WI38 (cell line): ENCODE measurements around the gene NFIA.
"Not testable (repeated sequence)": the region's sequence is repeated elsewhere in the genome, so short reads cannot be mapped to it uniquely, and the experiment has no call there.

Experiments
- H3K4me3 ChIP-seq: 2 replicates; pipeline ENCODE4 v1.5.1; 2011; ENCODE audit warnings: low read depth, mild to moderate bottlenecking, control low read depth, low read length
- CTCF ChIP-seq: IDR thresholded peaks from 2 replicates; pipeline ENCODE4 v1.5.1; 2012; ENCODE audit warnings: low read depth, mild to moderate bottlenecking, control low read depth, low read length

NFIA gene

DNA sequence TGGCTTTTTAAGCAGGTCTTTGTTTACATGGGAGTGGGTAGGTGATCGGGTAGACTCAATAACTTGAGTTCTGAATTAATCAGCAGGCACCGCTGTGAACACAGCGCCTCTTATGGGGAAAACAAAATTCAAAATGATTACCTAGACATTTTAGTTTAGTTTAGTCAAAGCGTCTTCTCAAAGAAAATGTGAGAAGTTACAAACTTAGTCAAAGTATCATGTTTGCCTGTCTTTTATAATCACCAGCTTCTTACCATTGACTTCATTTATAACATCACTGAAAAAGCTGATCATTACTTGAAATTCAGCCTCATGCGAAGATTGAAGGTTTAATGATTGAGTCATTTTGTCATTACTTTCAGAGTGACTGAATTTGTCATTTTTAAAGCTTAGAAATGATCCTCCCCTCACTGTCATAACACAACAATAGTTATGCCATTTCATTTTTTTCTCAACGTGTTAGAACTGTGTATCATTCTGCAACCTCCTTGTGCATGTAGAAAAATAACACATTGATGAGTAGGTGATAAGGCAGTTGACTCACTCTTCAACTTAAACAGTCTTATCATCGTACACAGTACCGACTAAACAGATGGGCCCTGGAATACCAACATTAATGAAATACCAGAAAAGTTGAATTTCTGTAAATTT, 188.5 kb downstream of the NFIA start:
- TF ChIP-seq CTCF, result no peak
- no peak overlapping the region for H3K4me3 ChIP-seq

- H3K4me3 ChIP-seq, result no peak overlapping the region
- TF ChIP-seq CTCF, result no peak
These were observed 189.0 kb downstream of the NFIA start for GRCh38 chr1:61271412-61271789.

- TF ChIP-seq CTCF, result no peak
- no peak overlapping the region for H3K4me3 ChIP-seq
These were observed 190.9 kb downstream of the NFIA start for GRCh38 chr1:61273167-61273705.

- TF ChIP-seq CTCF, result no peak
- no peak overlapping the region for H3K4me3 ChIP-seq
These were observed 191.5 kb downstream of the NFIA start for GRCh38 chr1:61273861-61274260.

GRCh38 chr1:61274939-61275338, 192.6 kb downstream of the NFIA start:
- no peak for TF ChIP-seq CTCF
- H3K4me3 ChIP-seq, result no peak overlapping the region

DNA sequence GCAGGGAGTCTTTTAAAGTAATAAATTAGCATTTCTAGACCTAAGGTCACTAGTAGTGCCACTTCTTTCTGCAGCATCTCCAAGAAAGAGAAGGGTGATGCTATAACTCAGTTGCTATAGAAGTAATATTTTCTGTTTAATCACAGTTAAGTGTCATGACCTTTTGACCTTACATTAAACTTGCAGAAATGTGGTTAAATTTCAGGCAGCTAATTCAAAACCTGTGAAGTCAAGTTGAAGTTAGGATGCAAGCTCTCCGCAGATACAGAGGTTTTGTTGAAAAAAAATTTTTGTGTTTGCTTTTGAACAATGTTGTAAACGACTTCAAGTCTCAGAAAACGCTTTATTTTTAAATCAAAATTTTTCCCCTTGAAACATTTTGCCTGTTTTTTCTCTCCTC, 193.9 kb downstream of the NFIA start:
- no peak overlapping the region for H3K4me3 ChIP-seq
- no peak for TF ChIP-seq CTCF

DNA sequence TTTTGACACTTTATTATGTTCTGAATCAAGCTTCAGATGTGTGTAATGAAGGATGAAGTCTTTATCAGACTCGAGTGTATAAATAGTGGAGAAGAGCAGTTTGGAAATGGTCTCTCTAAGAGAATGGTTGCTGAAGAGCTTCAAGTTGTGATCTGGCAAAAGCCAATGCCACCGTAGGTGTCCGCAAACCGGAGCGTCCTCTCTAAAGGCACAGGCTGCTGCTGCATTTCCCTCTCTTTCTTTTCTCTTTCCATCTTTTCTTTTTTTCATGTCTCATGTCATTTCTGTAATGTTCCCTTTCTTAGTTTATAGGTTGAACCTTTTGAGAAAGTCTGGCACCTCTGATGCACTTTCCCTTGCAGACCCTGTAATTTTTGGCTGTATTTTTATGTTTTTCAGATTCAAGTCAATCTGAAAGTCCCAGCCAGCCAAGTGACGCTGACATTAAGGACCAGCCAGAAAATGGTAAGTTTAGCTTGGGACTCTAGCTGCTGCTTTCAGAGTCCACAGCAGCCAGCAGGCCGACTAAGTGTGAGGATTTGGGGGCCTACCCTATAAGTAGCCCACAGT, 194.8 kb downstream of the NFIA start:
- no peak overlapping the region for H3K4me3 ChIP-seq
- TF ChIP-seq CTCF, result no peak

- H3K4me3 ChIP-seq, result not testable (repeated sequence)
These were observed 196.1 kb downstream of the NFIA start for GRCh38 chr1:61278503-61278902.
